Right cardiac atrium (tissue), 5 donors: ENCODE measurements around the gene PLEKHG3. TPM values are rescaled to one million over a fixed set of nuclear protein-coding genes. Genes with fewer than 3 reads are reported as not detected.
"Not testable (repeated sequence)": the region's sequence is repeated elsewhere in the genome, so short reads cannot be mapped to it uniquely, and the experiment has no call there.

Experiments used
- ATAC-seq, 2 donors: fragments of 200-7000 bp; cut with Tn5 transposase; one replicate each; pipeline versions ENCODE4 v1.8.0 to v1.9.1; 2020; ENCODE audit warnings: moderate library complexity in 2 of 2, mild to moderate bottlenecking in 1 of 2
- DNase-seq, 3 donors: peaks; one replicate each; pipeline ENCODE4 v3.0.0-alpha.2; 2020
- H3K27ac ChIP-seq: one replicate; pipeline ENCODE4 v1.5.1; 2013; ENCODE audit warnings: mild to moderate bottlenecking, low read length, control low read depth, moderate library complexity
- H3K27me3 ChIP-seq: one replicate; pipeline ENCODE4 v1.6.1; 2013; ENCODE audit not compliant: control insufficient read depth, insufficient read depth
- H3K4me1 ChIP-seq: one replicate; pipeline ENCODE4 v1.6.1; 2013; ENCODE audit warnings: low read length; ENCODE audit not compliant: control insufficient read depth, insufficient read depth
- H3K4me3 ChIP-seq: one replicate; pipeline ENCODE4 v1.5.1; 2013; ENCODE audit warnings: low read length, control low read depth
- H3K9me3 ChIP-seq: one replicate; pipeline ENCODE4 v1.6.1; 2013; ENCODE audit warnings: low read length; ENCODE audit not compliant: control insufficient read depth
- WGBS: extraction: QIAGEN DNeasy Blood & Tissue Kit; methylation state at CpG from one replicate; pipeline ENCODE4 v1.1.7; 2013; 5-methylcytosine and 5-hydroxymethylcytosine counted together
- intact Hi-C, 4 donors: fragments of 100-400 bp; cut with DNase I; formaldehyde crosslinking; loops; one replicate each; pipeline versions ENCODE4 v1.11.0 to v1.14.0; 2022 to 2023
- long read RNA-seq, 4 donors: library from polyadenylated mRNA; unstranded; transcript quantifications; one replicate each; pipeline ENCODE4 v2.0.0, GENCODE V29; 2020 to 2021
- polyA plus RNA-seq: library from polyadenylated mRNA; stranded (reverse); fragments of 200-250 nt; gene quantifications from one replicate; pipeline ENCODE4 v1.2.3, GENCODE V29; 2013
- total RNA-seq, 4 donors: library from RNA; stranded (reverse); fragmentation: NEBNext Ultra II Directional; extraction: Animal tissue kit (Norgen Biotek cat#: 25700); gene quantifications; one replicate each; pipeline ENCODE4 v1.2.1, GENCODE V29; 2021
- donor health status: healthy with polysubstance abuse.
- donor health status: DM: no; HTN: yes; CAD: no.
- donor health status: DM: no; HTN: no; CAD: no.
- donor health status: DM: no; HTN: yes; CAD: no; lungs with severe emphysema.
- donor health status: DM: yes; HTN: yes; CAD: no.

Gene PLEKHG3
- 10 to 100 TPM; 35.7 to 58.7 (median 50.6) TPM for total RNA-seq
- polyA plus RNA-seq: 12.6 TPM
- long read RNA-seq, donor 1, partial matches to known transcripts: 18 of 39 reads
- long read RNA-seq, donor 1, other reads (novel, unspliced or antisense): 18 of 39 reads
- long read RNA-seq, donor 2, full-length matches to known transcripts: 2 of 24 reads
- long read RNA-seq, donor 2, partial matches to known transcripts: 12 of 24 reads
- long read RNA-seq, donor 2, other reads (novel, unspliced or antisense): 10 of 24 reads
- long read RNA-seq, donor 3, partial matches to known transcripts: 19 of 42 reads
- long read RNA-seq, donor 3, other reads (novel, unspliced or antisense): 19 of 42 reads
- long read RNA-seq, donor 4, full-length matches to known transcripts: 3 of 27 reads
- long read RNA-seq, donor 4, partial matches to known transcripts: 12 of 27 reads
- long read RNA-seq, donor 4, other reads (novel, unspliced or antisense): 12 of 27 reads

GRCh38 chr14:64704143-64704742 lies at the start of gene PLEKHG3:
Gene PLEKHG3, plus strand, starts transcription at chr14:64704424. Its CDS starts 23,208 bp downstream, at chr14:64727632.
- Histone ChIP-seq H3K9me3 (no peaks in the 10 kb centered on the region), H3K4me1 (peaks cover 19% of the 10 kb centered on the region), H3K27me3 (no peaks in the 10 kb centered on the region), H3K4me3 (peak within 1 kb of the TSS; percentile 80), H3K27ac (peak within 1 kb of the TSS; percentile 44)
- ATAC-seq (peak; percentile 83), DNase-seq (peak; percentile 84 to 94 (median 94))
- intact Hi-C loops: no loop called here
- WGBS: under 1% methylated on average over 69 of the region's 69 CpGs

GRCh38 chr14:64654901-64655300 lies 49.3 kb upstream of the PLEKHG3 start:
- peaks cover 4% of the 10 kb centered on the region for H3K4me1 ChIP-seq
- no peak overlapping the region for H3K27ac ChIP-seq
- WGBS: 54% methylated on average over 10 of the region's 10 CpGs
- H3K9me3 ChIP-seq: no peaks in the 10 kb centered on the region
- no peak overlapping the region for H3K4me3 ChIP-seq
- no peak for DNase-seq
- H3K27me3 ChIP-seq: no peaks in the 10 kb centered on the region
- peak; percentile 26 to 80 for ATAC-seq
- intact Hi-C loops: no loop called here

DNA sequence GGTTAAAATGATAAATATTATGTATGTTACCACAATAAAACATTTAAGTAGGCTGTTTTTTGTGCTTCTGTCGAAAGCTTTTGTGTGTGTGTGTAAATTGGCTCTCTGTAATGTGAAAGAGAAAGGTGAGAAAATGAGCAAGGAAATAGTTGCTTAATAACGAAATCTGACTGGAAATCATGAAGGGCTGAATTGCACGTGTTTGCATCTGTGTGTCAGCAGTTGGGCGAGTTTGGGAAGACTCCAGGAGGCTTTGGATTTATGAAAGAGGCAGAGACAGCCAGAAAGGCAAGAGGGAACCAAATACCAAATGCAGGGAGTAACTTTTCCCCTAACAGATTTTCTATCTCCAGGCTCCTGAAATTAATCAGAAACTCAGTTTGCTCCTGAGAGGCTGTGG lies 47.2 kb upstream of the PLEKHG3 start:
- ATAC-seq (no peak), DNase-seq (no peak)
- Histone ChIP-seq H3K27ac (no peak overlapping the region), H3K27me3 (no peaks in the 10 kb centered on the region), H3K4me3 (no peak overlapping the region), H3K9me3 (no peaks in the 10 kb centered on the region), H3K4me1 (peaks cover 4% of the 10 kb centered on the region)
- 57% methylated on average over 4 of the region's 4 CpGs for WGBS
- intact Hi-C loops: no loop called here

DNA sequence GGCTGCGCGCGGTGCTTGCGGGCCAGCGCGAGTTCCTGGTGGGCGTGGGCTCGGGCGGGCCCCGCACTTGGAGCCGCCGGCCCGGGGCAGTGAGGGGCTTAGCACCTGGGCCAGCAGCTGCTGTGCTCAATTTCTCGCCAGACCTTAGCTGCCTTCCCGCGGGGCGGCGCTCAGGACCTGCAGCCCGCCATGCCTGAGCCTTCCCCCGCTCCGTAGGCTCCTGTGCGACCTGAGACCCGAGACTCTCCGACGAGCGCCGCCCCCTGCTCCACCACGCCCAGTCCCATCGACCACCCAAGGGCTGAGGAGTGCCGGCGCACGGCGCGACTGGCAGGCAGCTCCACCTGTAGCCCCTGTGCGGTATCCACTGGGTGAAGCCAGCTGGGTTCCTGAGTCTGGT lies 46.0 kb upstream of the PLEKHG3 start:
- no peak for ATAC-seq
- DNase-seq: no peak
- 90% methylated on average over 35 of the region's 35 CpGs for WGBS
- no peaks in the 10 kb centered on the region for H3K9me3 ChIP-seq
- no peak overlapping the region for H3K27ac ChIP-seq
- H3K4me1 ChIP-seq: peaks cover 4% of the 10 kb centered on the region
- intact Hi-C loops: no loop called here
- H3K4me3 ChIP-seq: no peak overlapping the region
- no peaks in the 10 kb centered on the region for H3K27me3 ChIP-seq

DNA sequence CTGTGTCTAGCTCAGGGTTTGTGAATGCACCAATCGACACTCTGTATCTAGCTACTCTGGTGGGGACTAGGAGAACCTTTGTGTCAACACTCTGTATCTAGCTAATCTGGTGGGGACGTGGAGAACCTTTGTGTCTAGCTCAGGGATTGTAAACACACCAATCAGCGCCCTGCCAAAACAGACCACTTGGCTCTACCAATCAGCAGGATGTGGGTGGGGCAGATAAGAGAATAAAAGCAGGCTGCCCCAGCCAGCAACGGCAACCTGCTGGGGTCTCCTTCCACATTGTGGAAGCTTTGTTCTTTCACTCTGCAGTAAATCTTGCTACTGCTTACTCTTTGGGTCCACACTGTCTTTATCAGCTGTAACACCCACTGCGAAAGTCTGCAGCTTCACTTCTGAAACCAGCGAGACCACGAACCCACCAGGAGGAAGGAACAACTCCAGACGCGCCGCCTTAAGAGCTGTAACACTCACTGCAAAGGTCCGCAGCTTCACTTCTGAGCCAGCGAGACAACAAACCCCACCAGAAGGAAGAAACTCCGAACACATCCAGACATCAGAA lies 45.4 kb upstream of the PLEKHG3 start:
- H3K4me3 ChIP-seq, DNase-seq, ATAC-seq, H3K4me1 ChIP-seq, intact Hi-C loops, H3K9me3 ChIP-seq, H3K27me3 ChIP-seq, H3K27ac ChIP-seq: not testable (repeated sequence)
- WGBS: 75% methylated on average over 13 of the region's 13 CpGs

DNA sequence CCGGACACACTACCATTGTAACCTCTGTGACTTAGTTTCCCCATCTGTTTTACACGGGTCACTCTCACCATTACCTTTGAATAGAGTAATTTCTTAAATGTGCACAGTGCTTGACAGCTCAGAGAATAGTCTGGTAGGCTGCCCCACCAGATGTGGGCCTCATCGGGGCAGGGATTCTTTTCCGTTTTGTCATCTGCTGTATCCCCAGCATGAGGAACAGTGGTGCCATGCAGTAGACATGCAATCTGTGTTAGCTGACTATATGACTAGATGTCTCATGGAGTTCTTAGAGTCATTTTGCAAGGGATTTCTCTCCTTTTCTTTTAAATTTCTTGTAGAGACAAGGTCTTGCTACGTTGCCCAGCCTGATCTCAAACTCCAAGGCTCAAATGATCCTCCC lies 44.9 kb upstream of the PLEKHG3 start:
- Histone ChIP-seq H3K4me3 (no peak overlapping the region), H3K27ac (no peak overlapping the region), H3K4me1 (peaks cover 4% of the 10 kb centered on the region), H3K27me3 (no peaks in the 10 kb centered on the region), H3K9me3 (no peaks in the 10 kb centered on the region)
- DNase-seq (no peak), ATAC-seq (no peak)
- intact Hi-C loops: no loop called here
- WGBS: 88% methylated on average over 5 of the region's 5 CpGs

- no peak for DNase-seq
- H3K9me3 ChIP-seq: no peaks in the 10 kb centered on the region
- no peak overlapping the region for H3K4me3 ChIP-seq
- intact Hi-C loops: loop anchor here in 1 of 4 donors (10.0 kb wide), 1 partner anchor 232 kb away; no protein-coding TSS in a partner anchor
- H3K27me3 ChIP-seq: no peaks in the 10 kb centered on the region
- H3K27ac ChIP-seq: no peak overlapping the region
- 82% methylated on average over 6 of the region's 6 CpGs for WGBS
- no peaks in the 10 kb centered on the region for H3K4me1 ChIP-seq
- no peak for ATAC-seq
Measured at GRCh38 chr14:64663174-64663573, 41.0 kb upstream of the PLEKHG3 start.

- Histone ChIP-seq H3K27me3 (no peaks in the 10 kb centered on the region), H3K4me3 (no peak overlapping the region), H3K9me3 (no peaks in the 10 kb centered on the region), H3K27ac (no peak overlapping the region), H3K4me1 (no peaks in the 10 kb centered on the region)
- ATAC-seq (peak; percentile 35 to 40), DNase-seq (no peak)
- intact Hi-C loops: loop anchor here in 3 of 4 donors (5.0 kb wide), 2 partner anchors 91 to 101 kb away; no protein-coding TSS in a partner anchor
- WGBS: 10% methylated on average over 3 of the region's 3 CpGs
Measured at GRCh38 chr14:64671591-64671990, 32.6 kb upstream of the PLEKHG3 start.

- intact Hi-C loops: loop anchor here in 3 of 4 donors (5.0 kb wide), 2 partner anchors 89 to 99 kb away; no protein-coding TSS in a partner anchor
- Histone ChIP-seq H3K27ac (no peak overlapping the region), H3K4me1 (no peaks in the 10 kb centered on the region), H3K27me3 (no peaks in the 10 kb centered on the region), H3K4me3 (no peak overlapping the region), H3K9me3 (no peaks in the 10 kb centered on the region)
- no peak for ATAC-seq
- WGBS: 89% methylated on average over 8 of the region's 8 CpGs
- DNase-seq: no peak
Measured at GRCh38 chr14:64673316-64673715, 30.9 kb upstream of the PLEKHG3 start.

- no peak for DNase-seq
- Histone ChIP-seq H3K27ac (no peak overlapping the region), H3K4me3 (no peak overlapping the region), H3K4me1 (no peaks in the 10 kb centered on the region), H3K27me3 (no peaks in the 10 kb centered on the region), H3K9me3 (no peaks in the 10 kb centered on the region)
- WGBS: 69% methylated on average over 6 of the region's 6 CpGs
- intact Hi-C loops: loop anchor here in 3 of 4 donors (5.0 kb wide), 2 partner anchors 89 to 99 kb away; no protein-coding TSS in a partner anchor
- no peak for ATAC-seq
Measured at GRCh38 chr14:64673748-64674147, 30.5 kb upstream of the PLEKHG3 start.

DNA sequence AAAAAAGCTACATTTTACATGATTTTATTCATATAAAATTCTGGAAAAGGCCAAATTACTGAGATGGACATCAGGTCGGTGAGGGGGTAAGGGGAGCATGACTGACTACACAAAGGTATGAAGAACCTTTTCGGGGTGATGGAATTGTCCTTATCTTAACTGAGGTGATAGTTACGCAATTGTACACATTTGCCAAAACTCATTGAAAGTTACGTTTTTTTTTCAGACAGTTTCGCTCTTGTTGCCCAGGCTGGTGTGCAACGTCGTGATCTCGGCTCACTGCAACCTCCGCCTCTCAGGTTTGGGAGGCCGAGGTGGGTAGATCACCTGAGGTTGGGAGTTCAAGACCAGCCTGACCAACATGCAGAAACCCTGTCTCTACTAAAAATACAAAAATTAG lies 29.4 kb upstream of the PLEKHG3 start:
- intact Hi-C loops: loop anchor here in 3 of 4 donors (5.0 kb wide), 2 partner anchors 87 to 97 kb away; no protein-coding TSS in a partner anchor
- H3K27me3 ChIP-seq: no peaks in the 10 kb centered on the region
- DNase-seq (no peak), ATAC-seq (no peak)
- 82% methylated on average over 10 of the region's 10 CpGs for WGBS
- H3K27ac ChIP-seq: no peak overlapping the region
- H3K4me3 ChIP-seq: no peak overlapping the region
- H3K4me1 ChIP-seq: no peaks in the 10 kb centered on the region
- H3K9me3 ChIP-seq: no peaks in the 10 kb centered on the region
